Activated B cell treated with CpG ODN at 0.5 μM for 24 hours (primary cell): ENCODE results near the gene IL6ST. TPM values are rescaled to one million over a fixed set of nuclear protein-coding genes. Genes with fewer than 3 reads are reported as not detected.

Experiments used
- ATAC-seq: fragments of 200-7000 bp; cut with Tn5 transposase; one replicate; pipeline ENCODE4 v1.10.0; 2021; ENCODE audit warnings: low read depth, mild to moderate bottlenecking, moderate library complexity
- CTCF ChIA-PET: fragments of 350-600 bp; sonication (Branson Sonifier 250); formaldehyde crosslinking; loops from one replicate; lab custom pipeline; 2021; ENCODE audit warnings: antibody characterized with exemption; lab: Charles Lee
- POLR2A ChIA-PET: fragments of 350-600 bp; sonication (Branson Sonifier 250); formaldehyde crosslinking; loops from one replicate; lab custom pipeline; 2021; ENCODE audit warnings: antibody characterized with exemption; lab: Charles Lee
- DNase-seq: peaks from one replicate; pipeline ENCODE4 v3.0.0; 2022
- H3K27ac Mint-ChIP-seq: one replicate; pipeline ENCODE4 v1.8.0; 2020; ENCODE audit warnings: mixed read lengths
- H3K27me3 Mint-ChIP-seq: one replicate; pipeline ENCODE4 v1.8.0; 2021; ENCODE audit warnings: mixed read lengths
- H3K36me3 Mint-ChIP-seq: one replicate; pipeline ENCODE4 v1.8.0; 2021; ENCODE audit warnings: low read depth, mixed read lengths
- H3K4me1 Mint-ChIP-seq: one replicate; pipeline ENCODE4 v1.8.0; 2021; ENCODE audit warnings: mixed read lengths
- H3K4me3 Mint-ChIP-seq: one replicate; pipeline ENCODE4 v1.8.0; 2020; ENCODE audit warnings: mild to moderate bottlenecking, mixed read lengths
- H3K9me3 Mint-ChIP-seq: one replicate; pipeline ENCODE4 v1.8.0; 2020; ENCODE audit warnings: mixed read lengths
- CTCF ChIP-seq: fragments of 200-600 bp; IDR thresholded peaks from one replicate; pipeline ENCODE4 v1.8.0; 2022; ENCODE audit warnings: antibody characterized with exemption, mild to moderate bottlenecking
- intact Hi-C: fragments of 100-400 bp; cut with micrococcal nuclease; formaldehyde crosslinking; loops from one replicate; pipeline ENCODE4 v1.15.1; 2024
- total RNA-seq: library from RNA; stranded (reverse); gene quantifications from 2 replicates; pipeline ENCODE4 v1.2.3, GENCODE V29; 2022

IL6ST gene
- total RNA-seq, 1 donor from 2014 or later = 48.3 TPM

- Mint-ChIP-seq H3K4me3 (peak overlapping the region; percentile 84), H3K27me3 (peaks cover 8% of the 10 kb centered on the region), H3K4me1 (peaks cover 11% of the 10 kb centered on the region), H3K9me3 (no peaks in the 10 kb centered on the region), H3K27ac (no peak overlapping the region), H3K36me3 (no peaks in the 10 kb centered on the region)
- POLR2A ChIA-PET = interaction anchor here (1.0 to 1.4 kb wide), 2 partner anchors 20 to 60 kb away, joined by 3 read pairs; no protein-coding TSS in a partner anchor
- ATAC-seq = no peak
- TF ChIP-seq CTCF = no peak
- no peak for DNase-seq
- intact Hi-C loops = no loop called here
- CTCF ChIA-PET = interaction anchor here (1.2 kb wide), 1 partner anchor 278 kb away, joined by 3 read pairs; no protein-coding TSS in a partner anchor
Measured at GRCh38 chr5:55923177-55923771, 71.5 kb downstream of the IL6ST start.

GRCh38 chr5:55921617-55922016 lies 73.1 kb downstream of the IL6ST start:
- no peak for DNase-seq
- Mint-ChIP-seq H3K9me3 (no peaks in the 10 kb centered on the region), H3K4me3 (no peak overlapping the region), H3K36me3 (no peaks in the 10 kb centered on the region), H3K27me3 (peaks cover 8% of the 10 kb centered on the region), H3K27ac (no peak overlapping the region), H3K4me1 (peaks cover 11% of the 10 kb centered on the region)
- TF ChIP-seq CTCF = no peak
- no peak for ATAC-seq
- intact Hi-C loops = no loop called here
- POLR2A ChIA-PET = no interaction called here
- CTCF ChIA-PET = no interaction called here

GRCh38 chr5:55920784-55921183 lies 74.0 kb downstream of the IL6ST start:
- POLR2A ChIA-PET = no interaction called here
- no peak overlapping the region for H3K4me3 Mint-ChIP-seq
- no peak overlapping the region for H3K27ac Mint-ChIP-seq
- H3K27me3 Mint-ChIP-seq = peaks cover 8% of the 10 kb centered on the region
- intact Hi-C loops = no loop called here
- no peak for DNase-seq
- CTCF ChIA-PET = no interaction called here
- ATAC-seq = no peak
- TF ChIP-seq CTCF = no peak
- H3K9me3 Mint-ChIP-seq = no peaks in the 10 kb centered on the region
- H3K36me3 Mint-ChIP-seq = no peaks in the 10 kb centered on the region
- H3K4me1 Mint-ChIP-seq = peaks cover 11% of the 10 kb centered on the region

- peaks cover 6% of the 10 kb centered on the region for H3K27me3 Mint-ChIP-seq
- CTCF ChIA-PET = interaction anchor here (0.8 kb wide), 1 partner anchor 16 kb away, joined by 3 read pairs; no protein-coding TSS in a partner anchor
- peaks cover 11% of the 10 kb centered on the region for H3K4me1 Mint-ChIP-seq
- POLR2A ChIA-PET = no interaction called here
- DNase-seq (no peak), ATAC-seq (no peak)
- no peaks in the 10 kb centered on the region for H3K9me3 Mint-ChIP-seq
- TF ChIP-seq CTCF = no peak
- H3K27ac Mint-ChIP-seq = no peak overlapping the region
- H3K4me3 Mint-ChIP-seq = no peak overlapping the region
- intact Hi-C loops = no loop called here
- H3K36me3 Mint-ChIP-seq = no peaks in the 10 kb centered on the region
Measured at GRCh38 chr5:55919625-55920024, 75.1 kb downstream of the IL6ST start.

GRCh38 chr5:55918087-55919035 lies 76.4 kb downstream of the IL6ST start:
- DNase-seq = no peak
- POLR2A ChIA-PET = no interaction called here
- Mint-ChIP-seq H3K4me3 (no peak overlapping the region), H3K4me1 (peaks cover 8% of the 10 kb centered on the region), H3K9me3 (no peaks in the 10 kb centered on the region), H3K36me3 (no peaks in the 10 kb centered on the region), H3K27ac (no peak overlapping the region), H3K27me3 (peaks cover under 1% of the 10 kb centered on the region)
- intact Hi-C loops = no loop called here
- CTCF ChIA-PET = no interaction called here
- TF ChIP-seq CTCF = no peak
- no peak for ATAC-seq
